Measurements from ENCODE around the gene CLDN11.

- no peak for TF ChIP-seq CTCF (IDR thresholded peaks at IDR 0.05 in 2 of 3, conservative IDR thresholded peaks at IDR 0.05 in 1 of 3; ENCODE audit: borderline replicate concordance in 1 of 3, insufficient read depth in 1 of 3, low read depth in 2 of 3, low read length in 2 of 3)
- TF ChIP-seq MAX (IDR thresholded peaks at IDR 0.05) = no peak
- TF ChIP-seq POLR2AphosphoS5 (IDR thresholded peaks at IDR 0.05; ENCODE audit: low read depth, low read length) = no peak
- TF ChIP-seq POLR2A (IDR thresholded peaks at IDR 0.05; ENCODE audit: borderline replicate concordance, extremely low read depth, insufficient read depth, insufficient read length) = no peak
- TF ChIP-seq REST (IDR thresholded peaks at IDR 0.05; ENCODE audit: low read depth) = no peak
- no peak for TF ChIP-seq SIN3A (IDR thresholded peaks at IDR 0.05; ENCODE audit: low read depth)
- TF ChIP-seq YY1 (IDR thresholded peaks at IDR 0.05; ENCODE audit: extremely low read depth, insufficient replicate concordance, low read depth, low read length) = no peak
- no peak for TF ChIP-seq EZH2phosphoT487 (IDR thresholded peaks at IDR 0.05; ENCODE audit: borderline replicate concordance)
Measured at GRCh38 chr3:170448584-170448983, 29.9 kb downstream of the CLDN11 start.

All from HCT116 (cell line).